Heart right ventricle (tissue), 16 donors: ENCODE data around the gene HSD17B2. TPM values are rescaled to one million over a fixed set of nuclear protein-coding genes. Genes with fewer than 3 reads are reported as not detected.

Experiments used
- ATAC-seq, 8 donors: fragments of 200-7000 bp; cut with Tn5 transposase; one replicate each; pipeline ENCODE4 v1.9.1; 2020; ENCODE audit warnings: mild to moderate bottlenecking in 8 of 8, moderate library complexity in 8 of 8, moderate number of reproducible peaks in 1 of 8
- DNase-seq, 2 donors: peaks; one replicate each; pipeline ENCODE4 v3.0.0-alpha.2; 2020
- H3K27ac ChIP-seq, 10 donors: fragments of 200-600 bp; sonication (generic) in 2 of 10; one replicate each; pipeline versions ENCODE4 v1.5.0 to v1.8.0; 2020 to 2022; ENCODE audit warnings: mild to moderate bottlenecking in 3 of 10
- H3K27me3 ChIP-seq, 7 donors: fragments of 200-600 bp; one replicate each; pipeline ENCODE4 v1.8.0; 2021 to 2022; ENCODE audit warnings: mild to moderate bottlenecking in 2 of 7
- H3K36me3 ChIP-seq, 9 donors: fragments of 200-600 bp; sonication (generic) in 1 of 9; one replicate each; pipeline versions ENCODE4 v1.5.0 to v1.8.0; 2020 to 2022; ENCODE audit warnings: mild to moderate bottlenecking in 2 of 9
- H3K4me1 ChIP-seq, 9 donors: fragments of 200-600 bp; sonication (generic) in 1 of 9; one replicate each; pipeline versions ENCODE4 v1.5.0 to v1.8.0; 2020 to 2022; ENCODE audit warnings: mild to moderate bottlenecking in 4 of 9
- H3K4me3 ChIP-seq, 10 donors: fragments of 200-600 bp; sonication (generic) in 2 of 10; one replicate each; pipeline versions ENCODE4 v1.5.0 to v1.8.0; 2020 to 2022; ENCODE audit warnings: mild to moderate bottlenecking in 7 of 10, moderate library complexity in 2 of 10
- H3K9me3 ChIP-seq, 11 donors: fragments of 200-600 bp in 10 of 11; sonication (generic) in 2 of 11; one replicate each; pipeline versions ENCODE4 v1.5.0 to v1.8.0; 2013 to 2022; ENCODE audit warnings: mild to moderate bottlenecking in 2 of 11, control low read depth in 1 of 11, moderate library complexity in 1 of 11
- WGBS, 2 donors: extraction: QIAGEN DNeasy Blood & Tissue Kit; methylation state at CpG; one replicate each; pipeline ENCODE4 v1.1.7; 2013; ENCODE audit warnings: inconsistent platforms in 1 of 2; 5-methylcytosine and 5-hydroxymethylcytosine counted together
- intact Hi-C, 10 donors: fragments of 100-400 bp; cut with DNase I; formaldehyde crosslinking; loops; one replicate each; pipeline versions ENCODE4 v1.11.1 to v1.14.2; 2022
- polyA plus RNA-seq, 2 donors: library from polyadenylated mRNA; stranded (reverse); fragments of 200-250 nt; gene quantifications; one replicate each; pipeline ENCODE4 v1.2.3, GENCODE V29; 2013
- total RNA-seq, 10 donors: library from RNA; stranded (reverse); fragmentation: NEBNext Ultra II Directional in 3 of 10; extraction: Animal tissue kit (Norgen Biotek cat#: 25700) in 3 of 10; gene quantifications; one replicate each; pipeline versions ENCODE4 v1.2.1 to v1.2.4, GENCODE V29; 2021 to 2023
- TF ChIP-seq, protein P1 (sequence below), 9 donors: fragments of 200-600 bp; sonication (generic) in 2 of 9; IDR thresholded peaks; one replicate each; pipeline versions ENCODE4 v1.5.0 to v1.8.0; 2021 to 2022; ENCODE audit warnings: antibody characterized with exemption in 9 of 9, mild to moderate bottlenecking in 5 of 9, moderate library complexity in 1 of 9
- donor health status: Arrhythmogenic right ventricular cardiomyopathy.
- donor health status: ischemic (EF 13 %, LVEDD 7.1; RV severe dilation, severe dysfunction).
- donor health status: healthy with polysubstance abuse.
- donor health status: DM: no; HTN: yes; CAD: no.
- donor health status: DM: no; HTN: no; CAD: no.
- donor health status: ischemic (EF 25% LVEDD 6.9; RV normal size, moderate dysfunction).
- donor health status: ischemic (EF 25% LVEDD 5.7; RV mildly dilated, moderate dysfunction).
- donor health status: healthy.
- donor health status: DM: yes; HTN: yes; CAD: no.
- donor health status: Ischemic cardiomyopathy.
- donor health status: ischemic (EF 35%, LVEDD 5.7; RV mildly dilated, moderate dysfunction).
- donor health status: nonischemic (EF 11% LVEDD 7.7; RV severe dilation, severe dysfunction).
- donor health status: DM: yes; HTN: yes; CAD: no.
- donor health status: PGD.
- donor health status: ischemic (EF 29% LVEDD 5.4; RV normal size, mild dysfunction).
- donor health status: nonischemic (EF 23%, LVEDD 6.1; RV moderate dilation, normal function).

HSD17B2 gene
- total and polyA plus RNA-seq, 12 donors = 0.03 TPM; not detected in 11

- Histone ChIP-seq H3K27me3 (peaks cover 0 to 27% (median 9%) of the 10 kb centered on the region in 7 donors), H3K9me3 (peaks cover 0 to 31% (median 18%) of the 10 kb centered on the region in 11 donors), H3K4me3 (no peak overlapping the region), H3K27ac (no peak overlapping the region), H3K36me3 (no peaks in the 10 kb centered on the region), H3K4me1 (peaks cover 0 to 11% (median 0%) of the 10 kb centered on the region in 9 donors)
- intact Hi-C loops = no loop called here
- DNase-seq (no peak), ATAC-seq (no peak)
- TF ChIP-seq, protein P1, sequence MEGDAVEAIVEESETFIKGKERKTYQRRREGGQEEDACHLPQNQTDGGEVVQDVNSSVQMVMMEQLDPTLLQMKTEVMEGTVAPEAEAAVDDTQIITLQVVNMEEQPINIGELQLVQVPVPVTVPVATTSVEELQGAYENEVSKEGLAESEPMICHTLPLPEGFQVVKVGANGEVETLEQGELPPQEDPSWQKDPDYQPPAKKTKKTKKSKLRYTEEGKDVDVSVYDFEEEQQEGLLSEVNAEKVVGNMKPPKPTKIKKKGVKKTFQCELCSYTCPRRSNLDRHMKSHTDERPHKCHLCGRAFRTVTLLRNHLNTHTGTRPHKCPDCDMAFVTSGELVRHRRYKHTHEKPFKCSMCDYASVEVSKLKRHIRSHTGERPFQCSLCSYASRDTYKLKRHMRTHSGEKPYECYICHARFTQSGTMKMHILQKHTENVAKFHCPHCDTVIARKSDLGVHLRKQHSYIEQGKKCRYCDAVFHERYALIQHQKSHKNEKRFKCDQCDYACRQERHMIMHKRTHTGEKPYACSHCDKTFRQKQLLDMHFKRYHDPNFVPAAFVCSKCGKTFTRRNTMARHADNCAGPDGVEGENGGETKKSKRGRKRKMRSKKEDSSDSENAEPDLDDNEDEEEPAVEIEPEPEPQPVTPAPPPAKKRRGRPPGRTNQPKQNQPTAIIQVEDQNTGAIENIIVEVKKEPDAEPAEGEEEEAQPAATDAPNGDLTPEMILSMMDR (IDR thresholded peaks at IDR 0.05) = no peak
- 71 to 74% methylated on average over 2 of the region's 2 CpGs for WGBS, 2 donors
Observed at GRCh38 chr16:82013139-82013538, 21.9 kb upstream of the HSD17B2 start.

GRCh38 chr16:82016263-82016662 is 18.8 kb upstream of the HSD17B2 start:
- H3K4me3 ChIP-seq = peak overlapping the region in 1 of 10 donors; percentile 6
- peaks cover 0 to 24% (median 4%) of the 10 kb centered on the region in 7 donors for H3K27me3 ChIP-seq
- ATAC-seq (peak in 5 of 8 donors; percentile 22 to 67 (median 49)), DNase-seq (peak in 1 of 2 donors; percentile 29)
- peaks cover 0 to 11% (median 0%) of the 10 kb centered on the region in 9 donors for H3K4me1 ChIP-seq
- H3K27ac ChIP-seq = peak overlapping the region in 1 of 10 donors; percentile 2
- TF ChIP-seq, protein P1 (IDR thresholded peaks at IDR 0.05) = peak; percentile 10 to 49 (median 31)
- intact Hi-C loops = no loop called here
- WGBS, 2 donors = 30 to 45% methylated on average over 7 of the region's 7 CpGs
- peaks cover 0 to 18% (median 8%) of the 10 kb centered on the region in 11 donors for H3K9me3 ChIP-seq
- H3K36me3 ChIP-seq = no peaks in the 10 kb centered on the region

- H3K4me3 ChIP-seq = no peak overlapping the region
- H3K36me3 ChIP-seq = no peaks in the 10 kb centered on the region
- WGBS, 2 donors = 54 to 70% methylated on average over 2 of the region's 2 CpGs
- peaks cover 0 to 18% (median 8%) of the 10 kb centered on the region in 11 donors for H3K9me3 ChIP-seq
- TF ChIP-seq, protein P1 (IDR thresholded peaks at IDR 0.05) = no peak
- H3K4me1 ChIP-seq = peaks cover 0 to 11% (median 0%) of the 10 kb centered on the region in 9 donors
- H3K27ac ChIP-seq = no peak overlapping the region
- DNase-seq (no peak), ATAC-seq (no peak)
- intact Hi-C loops = no loop called here
- H3K27me3 ChIP-seq = peaks cover 0 to 17% (median 0%) of the 10 kb centered on the region in 7 donors
Observed at GRCh38 chr16:82016964-82017363, 18.1 kb upstream of the HSD17B2 start.

DNA sequence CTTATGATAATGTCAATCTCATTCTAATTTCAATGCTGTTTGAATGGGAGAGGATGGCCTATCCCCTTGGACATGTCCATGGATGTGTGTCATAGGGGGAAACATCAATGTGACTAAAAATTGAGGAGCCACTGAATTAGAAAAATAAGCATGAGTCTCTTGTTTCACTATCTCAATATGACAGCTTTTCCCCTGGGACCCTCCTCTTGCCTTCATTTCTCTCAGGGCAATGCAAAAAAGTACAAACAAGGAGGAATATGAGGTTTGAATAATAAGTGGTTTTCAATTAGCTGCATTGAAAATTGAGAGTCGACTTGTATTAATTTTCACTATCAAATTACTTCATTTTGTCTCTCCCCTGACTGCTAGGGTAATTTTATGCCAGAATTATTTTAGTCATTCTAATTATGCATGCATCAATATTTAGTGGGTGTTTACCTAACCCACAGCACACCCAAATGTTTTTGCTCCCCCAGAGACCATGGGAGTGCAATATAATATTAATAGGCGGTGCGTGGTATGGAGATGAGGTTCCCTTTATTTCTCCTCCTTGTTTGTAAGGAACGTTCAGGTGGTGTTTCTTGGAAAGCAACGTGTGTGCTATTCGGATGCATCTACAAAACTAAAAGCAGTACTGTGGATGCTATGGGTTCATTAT is 17.0 kb upstream of the HSD17B2 start:
- TF ChIP-seq, protein P1 (IDR thresholded peaks at IDR 0.05) = no peak
- no peak overlapping the region for H3K4me3 ChIP-seq
- H3K4me1 ChIP-seq = peaks cover 0 to 11% (median 0%) of the 10 kb centered on the region in 9 donors
- WGBS, 2 donors = 86% methylated on average over 6 of the region's 6 CpGs
- peaks cover 0 to 18% (median 8%) of the 10 kb centered on the region in 11 donors for H3K9me3 ChIP-seq
- no peak overlapping the region for H3K27ac ChIP-seq
- ATAC-seq = no peak
- no peak for DNase-seq
- intact Hi-C loops = no loop called here
- H3K36me3 ChIP-seq = no peaks in the 10 kb centered on the region
- peaks cover 0 to 9% (median 0%) of the 10 kb centered on the region in 7 donors for H3K27me3 ChIP-seq
